Measurements from ENCODE around the gene PSMA7.

The PSMA7 gene

DNA sequence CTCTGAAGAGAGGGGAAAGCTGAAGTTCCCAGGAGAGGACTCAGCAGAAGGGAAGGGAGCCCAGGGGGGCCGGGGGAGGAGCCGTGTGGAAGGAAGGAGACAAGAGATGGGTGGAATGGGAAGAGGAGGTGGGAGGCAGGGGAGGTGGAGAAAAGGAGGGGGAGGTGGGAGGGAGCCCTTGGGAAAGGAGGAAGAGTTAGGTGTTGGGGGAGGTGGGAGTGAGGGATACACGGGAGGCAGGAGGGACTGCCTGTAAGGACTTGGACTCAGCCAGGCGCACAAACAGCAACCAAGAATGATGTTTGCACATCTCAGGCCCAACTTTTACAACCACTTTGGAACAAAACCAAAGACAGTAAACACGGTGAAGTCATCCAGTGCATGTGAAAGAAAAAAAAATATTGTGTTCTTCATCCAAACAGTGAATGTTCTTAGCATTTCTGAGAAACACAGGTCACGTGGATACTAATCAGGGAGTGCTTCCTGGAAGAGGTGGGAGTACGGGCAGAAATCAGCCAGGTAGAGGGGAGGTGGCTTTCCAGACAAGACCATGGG, 38.3 kb downstream of the PSMA7 start:
- no peak for TF ChIP-seq POLR2AphosphoS5 (IDR thresholded peaks at IDR 0.05; ENCODE audit: low read depth, low read length)
- TF ChIP-seq POU2F2 (IDR thresholded peaks at IDR 0.05; ENCODE audit: low read depth, low read length): no peak
- FAIRE-seq: no peak
- DNase-seq (ENCODE audit: insufficient read length, low spot score): no peak

GRCh38 chr20:62104234-62104789, 38.9 kb downstream of the PSMA7 start:
- TF ChIP-seq POLR2AphosphoS5 (IDR thresholded peaks at IDR 0.05; ENCODE audit: low read depth, low read length) (no peak), PAX5 (IDR thresholded peaks at IDR 0.05; ENCODE audit: insufficient read depth, low read length, severe bottlenecking) (no peak), POU2F2 (IDR thresholded peaks at IDR 0.05; ENCODE audit: low read depth, low read length) (no peak), TAF1 (IDR thresholded peaks at IDR 0.05; ENCODE audit: low read depth, low read length) (no peak), SPI1 (IDR thresholded peaks at IDR 0.05; ENCODE audit: low read depth, low read length) (no peak), POLR2A (IDR thresholded peaks at IDR 0.05; ENCODE audit: low read depth, low read length) (no peak)
- no peak for DNase-seq (ENCODE audit: insufficient read length, low spot score)
- FAIRE-seq: no peak

GRCh38 chr20:62103508-62104233, 39.5 kb downstream of the PSMA7 start:
- FAIRE-seq (no peak), DNase-seq (ENCODE audit: insufficient read length, low spot score) (no peak)
- no peak for TF ChIP-seq SPI1 (IDR thresholded peaks at IDR 0.05; ENCODE audit: low read depth, low read length)

DNA sequence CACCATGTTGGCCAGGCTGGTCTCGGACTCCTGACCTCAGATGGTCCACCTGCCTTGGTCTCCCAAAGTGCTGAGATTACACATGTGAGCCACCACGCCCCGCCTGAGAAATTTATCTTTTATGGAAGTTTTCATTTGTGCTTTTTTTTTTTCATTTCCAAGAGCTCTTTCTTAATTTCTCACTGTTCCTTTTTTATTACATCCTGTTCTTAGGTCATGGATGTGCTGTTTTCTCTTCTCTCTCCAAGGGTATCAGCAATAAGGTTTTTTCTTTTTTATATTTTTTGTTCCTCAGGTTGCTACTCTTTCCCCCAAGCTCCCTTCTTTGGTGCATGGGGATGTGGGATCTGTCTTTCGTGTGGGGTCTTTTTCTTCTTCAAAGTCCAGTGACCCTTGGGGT, 42.1 kb downstream of the PSMA7 start:
- TF ChIP-seq SPI1 (IDR thresholded peaks at IDR 0.05; ENCODE audit: low read depth, low read length) (no peak), POLR2AphosphoS5 (IDR thresholded peaks at IDR 0.05; ENCODE audit: low read depth, low read length) (no peak), POLR2A (IDR thresholded peaks at IDR 0.05; ENCODE audit: low read depth, low read length) (no peak), PAX5 (IDR thresholded peaks at IDR 0.05; ENCODE audit: insufficient read depth, low read length, severe bottlenecking) (no peak), TAF1 (IDR thresholded peaks at IDR 0.05; ENCODE audit: low read depth, low read length) (no peak), POU2F2 (IDR thresholded peaks at IDR 0.05; ENCODE audit: low read depth, low read length) (no peak)
- DNase-seq (ENCODE audit: insufficient read length, low spot score) (no peak), FAIRE-seq (no peak)

- DNase-seq (ENCODE audit: insufficient read length, low spot score) (no peak), FAIRE-seq (no peak)
- no peak for TF ChIP-seq POLR2A (IDR thresholded peaks at IDR 0.05; ENCODE audit: low read depth, low read length)
- no peak for TF ChIP-seq SPI1 (IDR thresholded peaks at IDR 0.05; ENCODE audit: low read depth, low read length)
- TF ChIP-seq POU2F2 (IDR thresholded peaks at IDR 0.05; ENCODE audit: low read depth, low read length): no peak
- TF ChIP-seq POLR2AphosphoS5 (IDR thresholded peaks at IDR 0.05; ENCODE audit: low read depth, low read length): no peak
- no peak for TF ChIP-seq TAF1 (IDR thresholded peaks at IDR 0.05; ENCODE audit: low read depth, low read length)
- TF ChIP-seq PAX5 (IDR thresholded peaks at IDR 0.05; ENCODE audit: insufficient read depth, low read length, severe bottlenecking): no peak
These were observed 45.2 kb downstream of the PSMA7 start for GRCh38 chr20:62097881-62098407.

GRCh38 chr20:62096421-62097380, 46.5 kb downstream of the PSMA7 start:
- DNase-seq (ENCODE audit: insufficient read length, low spot score) (no peak), FAIRE-seq (no peak)

GRCh38 chr20:62089393-62089792, 53.8 kb downstream of the PSMA7 start:
- no peak for DNase-seq (ENCODE audit: insufficient read length, low spot score)

More at GRCh38 chr20:62096421-62097380, 46.5 kb downstream of the PSMA7 start:
- TF ChIP-seq PAX5 (IDR thresholded peaks at IDR 0.05; ENCODE audit: insufficient read depth, low read length, severe bottlenecking) (no peak), POLR2A (IDR thresholded peaks at IDR 0.05; ENCODE audit: low read depth, low read length) (no peak), TAF1 (IDR thresholded peaks at IDR 0.05; ENCODE audit: low read depth, low read length) (no peak), POU2F2 (IDR thresholded peaks at IDR 0.05; ENCODE audit: low read depth, low read length) (no peak), POLR2AphosphoS5 (IDR thresholded peaks at IDR 0.05; ENCODE audit: low read depth, low read length) (no peak)

DNA sequence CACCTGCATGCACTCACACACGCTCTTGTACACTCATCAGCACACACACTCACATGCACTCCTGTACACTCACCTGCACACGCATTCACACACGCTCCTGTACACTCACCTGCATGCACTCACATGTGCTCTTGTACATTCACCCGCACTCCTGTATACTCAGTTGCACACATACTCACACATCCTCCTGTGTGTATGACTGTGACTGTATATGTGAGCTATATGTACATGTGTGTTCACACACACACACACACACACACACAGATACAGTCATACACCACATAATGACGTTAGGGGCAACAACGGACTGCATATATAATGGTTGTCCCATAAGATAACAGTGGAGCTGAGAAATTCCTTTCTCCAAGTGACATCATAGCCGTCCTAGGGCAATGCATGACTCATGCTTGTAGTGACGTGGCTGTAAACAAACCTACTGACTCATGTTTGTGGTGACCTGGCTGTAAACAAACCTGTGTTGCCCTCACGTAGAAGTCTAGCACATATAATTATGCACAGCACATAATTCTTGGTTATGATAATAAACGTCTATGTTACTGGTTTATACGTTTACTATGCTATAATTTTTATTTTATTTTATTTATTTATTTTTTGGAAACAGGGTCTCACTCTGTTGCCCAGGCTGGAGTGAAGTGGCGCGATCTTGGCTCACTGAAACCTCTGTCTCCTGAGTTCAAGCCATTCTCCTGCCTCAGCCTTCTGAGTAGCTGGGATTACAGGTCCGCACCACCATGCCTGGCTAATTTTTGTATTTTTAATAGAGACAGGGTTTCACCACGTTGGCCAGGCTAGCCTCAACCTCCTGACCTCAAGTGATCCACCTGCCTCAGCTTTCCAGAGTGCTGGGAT, 54.7 kb downstream of the PSMA7 start:
- TF ChIP-seq PAX5 (IDR thresholded peaks at IDR 0.05; ENCODE audit: insufficient read depth, low read length, severe bottlenecking) (no peak), TAF1 (IDR thresholded peaks at IDR 0.05; ENCODE audit: low read depth, low read length) (no peak), POU2F2 (IDR thresholded peaks at IDR 0.05; ENCODE audit: low read depth, low read length) (no peak), POLR2A (IDR thresholded peaks at IDR 0.05; ENCODE audit: low read depth, low read length) (no peak), POLR2AphosphoS5 (IDR thresholded peaks at IDR 0.05; ENCODE audit: low read depth, low read length) (no peak), SPI1 (IDR thresholded peaks at IDR 0.05; ENCODE audit: low read depth, low read length) (no peak)
- no peak for FAIRE-seq
- DNase-seq (ENCODE audit: insufficient read length, low spot score): no peak

More at GRCh38 chr20:62089393-62089792, 53.8 kb downstream of the PSMA7 start:
- no peak for TF ChIP-seq SPI1 (IDR thresholded peaks at IDR 0.05; ENCODE audit: low read depth, low read length)
- TF ChIP-seq TAF1 (IDR thresholded peaks at IDR 0.05; ENCODE audit: low read depth, low read length): no peak
- no peak for TF ChIP-seq POLR2A (IDR thresholded peaks at IDR 0.05; ENCODE audit: low read depth, low read length)
- TF ChIP-seq POLR2AphosphoS5 (IDR thresholded peaks at IDR 0.05; ENCODE audit: low read depth, low read length): no peak
- TF ChIP-seq POU2F2 (IDR thresholded peaks at IDR 0.05; ENCODE audit: low read depth, low read length): no peak
- TF ChIP-seq PAX5 (IDR thresholded peaks at IDR 0.05; ENCODE audit: insufficient read depth, low read length, severe bottlenecking): no peak
- no peak for FAIRE-seq
